ENCODE measurements around the gene RYR3.

GRCh38 chr15:33443708-33444107 lies 132.9 kb downstream of the RYR3 start:
- TF ChIP-seq POLR2A (IDR thresholded peaks at IDR 0.05; ENCODE audit: low read length): no peak
- no peak for TF ChIP-seq GATA1 (IDR thresholded peaks at IDR 0.05; ENCODE audit: low read depth, low read length)
